Peyer's patch (tissue), 4 donors: ENCODE data around the gene GPR162.

Experiments used
- CTCF ChIP-seq, 6 experiments: fragments of 450-650 bp in 4 of 6; fragments of 200-600 bp in 2 of 6; sonication (generic) in 1 of 6; IDR thresholded peaks; one replicate each; pipeline ENCODE4 v1.5.1; 2017 to 2019; ENCODE audit warnings: antibody characterized with exemption in 6 of 6, mild to moderate bottlenecking in 3 of 6, moderate library complexity in 1 of 6
- POLR2A ChIP-seq, 2 donors: fragments of 450-650 bp; IDR thresholded peaks; one replicate each; pipeline ENCODE4 v1.5.1; 2017; ENCODE audit warnings: antibody characterized with exemption in 2 of 2, mild to moderate bottlenecking in 2 of 2, moderate library complexity in 2 of 2

DNA sequence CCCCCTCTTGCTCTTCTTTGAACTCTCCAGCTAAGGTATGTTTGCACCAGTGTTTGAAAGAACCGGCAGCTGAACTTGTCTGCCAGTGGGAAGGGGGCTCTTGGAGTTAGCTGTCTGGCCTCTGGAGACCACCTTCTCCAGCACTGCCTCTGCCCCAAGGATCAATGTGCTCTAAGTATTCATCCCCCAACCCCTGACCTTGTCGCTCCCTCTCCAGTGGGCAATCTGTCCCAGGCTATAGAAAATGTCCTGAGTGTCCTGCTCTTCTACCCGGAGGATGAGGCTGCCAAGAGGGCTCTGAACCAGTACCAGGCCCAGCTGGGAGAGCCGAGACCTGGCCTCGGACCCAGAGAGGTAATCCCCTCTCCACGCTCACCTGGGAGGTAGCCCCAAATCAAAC lies 9.4 kb downstream of the GPR162 start:
- TF ChIP-seq CTCF (IDR thresholded peaks at IDR 0.05): no peak
- no peak for TF ChIP-seq POLR2A (IDR thresholded peaks at IDR 0.05)
